ENCODE measurements around the gene VIM. TPM values are rescaled to one million over a fixed set of nuclear protein-coding genes. Genes with fewer than 3 reads are reported as not detected.

Gene VIM
- total RNA-seq, 1 experiment from 2014 or later: 7.2 TPM

GRCh38 chr10:17179002-17179401 is 49.0 kb upstream of the VIM start (continued):
- TF ChIP-seq SRF (IDR thresholded peaks at IDR 0.05; ENCODE audit: low read depth) (no peak), SP1 (IDR thresholded peaks at IDR 0.05; ENCODE audit: low read depth) (no peak)

- CTCF ChIA-PET: interaction anchor here (0.8 kb wide), 1 partner anchor 206 kb away, joined by 3 read pairs; no protein-coding TSS in a partner anchor
These were observed 46.9 kb upstream of the VIM start for GRCh38 chr10:17181110-17181509.

GRCh38 chr10:17181751-17182150 is 46.3 kb upstream of the VIM start:
- H3K9me2 ChIP-seq (ENCODE audit: insufficient read depth): no peaks in the 10 kb centered on the region
- no peaks in the 10 kb centered on the region for H3K36me3 ChIP-seq (ENCODE audit: control insufficient read depth in 1 of 2, insufficient read depth in 2 of 2, low read length in 2 of 2)
- intact Hi-C loops (cut with micrococcal nuclease): no loop called here
- no peaks in the 10 kb centered on the region for H3K9me3 ChIP-seq (ENCODE audit: control insufficient read depth in 1 of 2, insufficient read depth in 1 of 2, low read depth in 1 of 2, low read length in 2 of 2)
- no peaks in the 10 kb centered on the region for H3K27me3 ChIP-seq (ENCODE audit: insufficient read depth, low read length)
- H3K27ac ChIP-seq (ENCODE audit: low read depth, low read length): no peak overlapping the region
- no peaks in the 10 kb centered on the region for H4K20me1 ChIP-seq (ENCODE audit: insufficient read depth)
- RAD21 ChIA-PET (ENCODE audit: low non-redundant PET in 1 of 2, low total read pairs in 2 of 2, uncharacterized antibody in 2 of 2, unreplicated experiment in 2 of 2): no interaction called here
- peaks cover 0 to 5% of the 10 kb centered on the region in 2 experiments; a peak in 1 of 4 replicates for H3K4me1 ChIP-seq (ENCODE audit: control insufficient read depth in 1 of 2, insufficient read depth in 2 of 2, low read length in 2 of 2)
- CTCF ChIA-PET: interaction anchor here (0.8 kb wide), 1 partner anchor 206 kb away, joined by 3 read pairs; no protein-coding TSS in a partner anchor
- DNase-seq (ENCODE audit: low read depth, low spot score) (no peak), ATAC-seq (no peak)
- no peak overlapping the region for H3K9ac ChIP-seq (ENCODE audit: low read length)
- H2AFZ ChIP-seq (ENCODE audit: low read depth, low read length, poor library complexity, severe bottlenecking): no peak overlapping the region
- POLR2A ChIA-PET: interaction anchor here (1.2 kb wide), 1 partner anchor 20 kb away, joined by 3 read pairs; the partner anchor contains the start of gene TRDMT1
- no peaks in the 10 kb centered on the region for H3K79me2 ChIP-seq (ENCODE audit: insufficient read depth, low read length)
- BruUV-seq (replicated peaks): no TSS peak
- TF ChIP-seq EZH2phosphoT487 (IDR thresholded peaks at IDR 0.05; ENCODE audit: borderline replicate concordance) (no peak), POLR2AphosphoS5 (IDR thresholded peaks at IDR 0.05; ENCODE audit: low read depth, low read length) (no peak), CBX3 (IDR thresholded peaks at IDR 0.05; ENCODE audit: low read depth) (no peak)
- no peak overlapping the region for H3K4me3 ChIP-seq (replicated peaks in 1 of 2; ENCODE audit: low read depth in 1 of 2, low read length in 2 of 2)
- H3K4me2 ChIP-seq (ENCODE audit: low read length): no peak overlapping the region

More at GRCh38 chr10:17181110-17181509, 46.9 kb upstream of the VIM start:
- Histone ChIP-seq H3K4me2 (ENCODE audit: low read length) (no peak overlapping the region), H3K27me3 (ENCODE audit: insufficient read depth, low read length) (no peaks in the 10 kb centered on the region), H3K9me2 (ENCODE audit: insufficient read depth) (no peaks in the 10 kb centered on the region), H3K27ac (ENCODE audit: low read depth, low read length) (no peak overlapping the region), H3K9ac (ENCODE audit: low read length) (no peak overlapping the region), H2AFZ (ENCODE audit: low read depth, low read length, poor library complexity, severe bottlenecking) (no peak overlapping the region), H3K4me1 (ENCODE audit: control insufficient read depth in 1 of 2, insufficient read depth in 2 of 2, low read length in 2 of 2) (peaks cover 0 to 5% of the 10 kb centered on the region in 2 experiments; a peak in 1 of 4 replicates), H3K9me3 (ENCODE audit: control insufficient read depth in 1 of 2, insufficient read depth in 1 of 2, low read depth in 1 of 2, low read length in 2 of 2) (no peaks in the 10 kb centered on the region), H4K20me1 (ENCODE audit: insufficient read depth) (no peaks in the 10 kb centered on the region), H3K4me3 (replicated peaks in 1 of 2; ENCODE audit: low read depth in 1 of 2, low read length in 2 of 2) (no peak overlapping the region), H3K36me3 (ENCODE audit: control insufficient read depth in 1 of 2, insufficient read depth in 2 of 2, low read length in 2 of 2) (no peaks in the 10 kb centered on the region), H3K79me2 (ENCODE audit: insufficient read depth, low read length) (no peaks in the 10 kb centered on the region)
- ChIA-PET RAD21 (ENCODE audit: low non-redundant PET in 1 of 2, low total read pairs in 2 of 2, uncharacterized antibody in 2 of 2, unreplicated experiment in 2 of 2) (no interaction called here), POLR2A (interaction anchor here (1.2 kb wide), 1 partner anchor 20 kb away, joined by 3 read pairs; the partner anchor contains the start of gene TRDMT1)
- TF ChIP-seq RAD21 (IDR thresholded peaks at IDR 0.05; ENCODE audit: low read depth): no peak
- no TSS peak for BruUV-seq (replicated peaks)
- intact Hi-C loops (cut with micrococcal nuclease): no loop called here
- ATAC-seq: no peak
- no peak for DNase-seq (ENCODE audit: low read depth, low spot score)

Measured in HCT116 (cell line).